ENCODE measurements around the gene OGFR. TPM values are rescaled to one million over a fixed set of nuclear protein-coding genes. Genes with fewer than 3 reads are reported as not detected.

OGFR gene, protein sequence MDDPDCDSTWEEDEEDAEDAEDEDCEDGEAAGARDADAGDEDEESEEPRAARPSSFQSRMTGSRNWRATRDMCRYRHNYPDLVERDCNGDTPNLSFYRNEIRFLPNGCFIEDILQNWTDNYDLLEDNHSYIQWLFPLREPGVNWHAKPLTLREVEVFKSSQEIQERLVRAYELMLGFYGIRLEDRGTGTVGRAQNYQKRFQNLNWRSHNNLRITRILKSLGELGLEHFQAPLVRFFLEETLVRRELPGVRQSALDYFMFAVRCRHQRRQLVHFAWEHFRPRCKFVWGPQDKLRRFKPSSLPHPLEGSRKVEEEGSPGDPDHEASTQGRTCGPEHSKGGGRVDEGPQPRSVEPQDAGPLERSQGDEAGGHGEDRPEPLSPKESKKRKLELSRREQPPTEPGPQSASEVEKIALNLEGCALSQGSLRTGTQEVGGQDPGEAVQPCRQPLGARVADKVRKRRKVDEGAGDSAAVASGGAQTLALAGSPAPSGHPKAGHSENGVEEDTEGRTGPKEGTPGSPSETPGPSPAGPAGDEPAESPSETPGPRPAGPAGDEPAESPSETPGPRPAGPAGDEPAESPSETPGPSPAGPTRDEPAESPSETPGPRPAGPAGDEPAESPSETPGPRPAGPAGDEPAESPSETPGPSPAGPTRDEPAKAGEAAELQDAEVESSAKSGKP
- polyA plus RNA-seq, result 10 to 100 TPM; 21.6 to 75.3 (median 31.3) TPM

DNA sequence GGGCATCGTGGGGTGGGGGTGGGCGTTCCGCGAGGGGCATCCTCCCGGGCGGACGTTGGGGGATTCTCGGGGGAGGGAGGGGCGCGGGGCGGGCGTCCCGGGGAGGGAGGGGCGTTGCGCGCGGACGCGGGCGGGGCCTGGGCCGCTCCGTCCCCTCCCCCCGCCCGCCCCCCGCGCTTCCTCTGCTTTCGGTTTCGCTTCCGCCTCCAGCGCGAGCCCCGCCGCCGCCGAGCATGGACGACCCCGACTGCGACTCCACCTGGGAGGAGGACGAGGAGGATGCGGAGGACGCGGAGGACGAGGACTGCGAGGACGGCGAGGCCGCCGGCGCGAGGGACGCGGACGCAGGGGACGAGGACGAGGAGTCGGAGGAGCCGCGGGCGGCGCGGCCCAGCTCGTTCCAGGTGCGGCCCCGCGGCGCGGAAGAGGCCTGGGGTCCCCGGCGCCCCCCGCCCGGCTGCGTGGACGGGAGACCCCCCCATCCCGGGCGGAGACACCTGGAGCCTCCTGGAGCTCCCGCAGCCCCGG, at the start of gene OGFR:
OGFR (plus strand) TSS at position 209 of the 528 bp plus-strand sequence; CDS start at position 234, 25 bp downstream.
- H3K4me1 Mint-ChIP-seq, result peaks cover 26 to 31% of the 10 kb centered on the region in 2 donors
- peaks cover 5 to 10% (median 6%) of the 10 kb centered on the region in 3 donors for H3K27me3 Mint-ChIP-seq (ENCODE audit: low read depth in 3 of 3)
- H3K9me3 Mint-ChIP-seq, result no peaks in the 10 kb centered on the region
- peak within 1 kb of the TSS; percentile 89 to 98 (median 94) for H3K27ac Mint-ChIP-seq
- H3K4me3 Mint-ChIP-seq, result peak within 1 kb of the TSS; percentile 86 to 97 (median 93)
- peak; percentile 72 to 79 (median 78) for DNase-seq
- H3K36me3 Mint-ChIP-seq, result peaks cover 0 to 14% (median 5%) of the 10 kb centered on the region in 3 donors

DNA sequence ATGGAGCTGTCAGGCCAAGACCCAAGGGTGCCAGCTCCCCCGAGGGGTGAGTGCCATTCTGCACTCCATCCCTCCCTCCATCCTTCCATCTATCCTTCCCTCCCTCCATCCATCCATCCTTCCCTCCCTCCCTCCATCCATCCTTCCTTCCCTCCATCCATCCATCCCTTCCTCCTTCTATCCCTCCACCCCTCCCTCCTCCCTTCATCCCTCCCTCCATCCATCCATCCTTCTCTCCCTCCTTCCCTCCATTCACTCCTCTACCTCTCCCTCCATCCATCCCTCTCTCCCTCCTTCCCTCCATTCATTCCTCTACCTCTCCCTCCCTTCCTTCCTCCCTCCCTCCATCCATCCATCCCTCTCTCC, 49.7 kb upstream of the OGFR start:
- no peak for DNase-seq
- Mint-ChIP-seq H3K9me3 (no peaks in the 10 kb centered on the region), H3K27ac (no peak overlapping the region), H3K4me1 (no peaks in the 10 kb centered on the region), H3K27me3 (ENCODE audit: low read depth in 3 of 3) (peaks cover 0 to 8% (median 4%) of the 10 kb centered on the region in 3 donors), H3K4me3 (no peak overlapping the region), H3K36me3 (no peaks in the 10 kb centered on the region)

GRCh38 chr20:62755817-62756724, 48.6 kb upstream of the OGFR start:
- H3K4me3 Mint-ChIP-seq, result no peak overlapping the region
- peaks cover 0 to 8% (median 4%) of the 10 kb centered on the region in 3 donors for H3K27me3 Mint-ChIP-seq (ENCODE audit: low read depth in 3 of 3)
- no peak for DNase-seq
- no peaks in the 10 kb centered on the region for H3K9me3 Mint-ChIP-seq
- H3K36me3 Mint-ChIP-seq, result no peaks in the 10 kb centered on the region
- no peaks in the 10 kb centered on the region for H3K4me1 Mint-ChIP-seq
- H3K27ac Mint-ChIP-seq, result no peak overlapping the region

- no peaks in the 10 kb centered on the region for H3K4me1 Mint-ChIP-seq
- no peak for DNase-seq
- no peak overlapping the region for H3K27ac Mint-ChIP-seq
- peaks cover 0 to 4% (median 4%) of the 10 kb centered on the region in 3 donors for H3K27me3 Mint-ChIP-seq (ENCODE audit: low read depth in 3 of 3)
- no peaks in the 10 kb centered on the region for H3K9me3 Mint-ChIP-seq
- no peaks in the 10 kb centered on the region for H3K36me3 Mint-ChIP-seq
- H3K4me3 Mint-ChIP-seq, result no peak overlapping the region
Observed at GRCh38 chr20:62758226-62758912, 46.3 kb upstream of the OGFR start.

- no peak overlapping the region for H3K27ac Mint-ChIP-seq
Observed at GRCh38 chr20:62759981-62760431, 44.6 kb upstream of the OGFR start.

GRCh38 chr20:62760471-62760855, 44.2 kb upstream of the OGFR start:
- H3K4me3 Mint-ChIP-seq, result no peak overlapping the region
- H3K27me3 Mint-ChIP-seq (ENCODE audit: low read depth in 3 of 3), result peaks cover 0 to 4% (median 0%) of the 10 kb centered on the region in 3 donors
- no peaks in the 10 kb centered on the region for H3K9me3 Mint-ChIP-seq
- H3K4me1 Mint-ChIP-seq, result no peaks in the 10 kb centered on the region
- no peak for DNase-seq
- no peaks in the 10 kb centered on the region for H3K36me3 Mint-ChIP-seq
- H3K27ac Mint-ChIP-seq, result no peak overlapping the region

More at GRCh38 chr20:62759981-62760431, 44.6 kb upstream of the OGFR start:
- DNase-seq, result no peak
- Mint-ChIP-seq H3K36me3 (no peaks in the 10 kb centered on the region), H3K4me3 (no peak overlapping the region), H3K27me3 (ENCODE audit: low read depth in 3 of 3) (peaks cover 0 to 4% (median 0%) of the 10 kb centered on the region in 3 donors), H3K4me1 (no peaks in the 10 kb centered on the region), H3K9me3 (no peaks in the 10 kb centered on the region)

DNA sequence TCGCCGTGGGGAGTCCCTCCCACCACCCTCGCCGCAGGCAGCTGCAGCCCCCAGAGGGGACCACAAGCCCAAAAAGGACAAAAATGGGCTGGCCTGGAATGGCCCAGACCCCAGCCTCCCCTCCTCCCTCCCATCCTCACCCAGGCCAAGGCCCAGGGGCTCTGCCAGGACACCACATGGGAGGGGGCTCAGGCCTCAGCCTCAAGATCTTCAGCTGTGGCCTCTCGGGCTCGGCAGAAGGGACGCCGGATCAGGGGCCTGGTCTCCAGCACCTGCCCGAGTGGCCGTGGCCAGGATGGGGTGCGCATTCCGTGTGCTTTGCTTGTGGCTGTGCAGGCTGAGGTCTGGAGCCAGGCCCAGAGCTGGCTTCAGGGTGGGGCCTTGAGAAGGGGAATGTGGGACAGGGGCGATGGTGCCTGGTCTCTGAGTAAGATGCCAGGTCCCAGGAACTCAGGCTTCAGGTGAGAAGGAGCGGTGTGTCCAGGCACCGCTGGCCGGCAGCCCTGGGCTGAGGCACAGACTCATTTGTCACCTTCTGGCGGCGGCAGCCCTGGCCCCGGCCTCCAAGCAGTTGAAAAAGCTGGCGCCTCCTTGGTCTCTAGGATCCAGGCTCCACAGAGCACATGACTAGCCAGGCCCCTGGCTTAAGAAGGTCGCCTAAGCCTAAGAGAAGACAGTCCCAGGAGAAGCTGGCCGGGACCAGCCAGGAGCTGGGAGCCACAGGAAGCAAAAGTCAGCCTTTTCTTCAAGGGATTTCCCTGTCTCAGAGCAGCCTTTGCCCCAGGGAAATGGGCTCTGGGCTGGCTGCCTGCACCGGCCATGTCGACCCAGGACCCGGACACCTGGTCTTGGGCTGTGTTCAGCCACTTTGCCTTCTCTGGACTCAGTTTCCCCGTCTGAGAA, 43.5 kb upstream of the OGFR start:
- Mint-ChIP-seq H3K27me3 (ENCODE audit: low read depth in 3 of 3) (peaks cover 0 to 3% (median 0%) of the 10 kb centered on the region in 3 donors), H3K4me3 (no peak overlapping the region), H3K36me3 (no peaks in the 10 kb centered on the region), H3K9me3 (no peaks in the 10 kb centered on the region), H3K4me1 (no peaks in the 10 kb centered on the region), H3K27ac (no peak overlapping the region)
- no peak for DNase-seq

DNA sequence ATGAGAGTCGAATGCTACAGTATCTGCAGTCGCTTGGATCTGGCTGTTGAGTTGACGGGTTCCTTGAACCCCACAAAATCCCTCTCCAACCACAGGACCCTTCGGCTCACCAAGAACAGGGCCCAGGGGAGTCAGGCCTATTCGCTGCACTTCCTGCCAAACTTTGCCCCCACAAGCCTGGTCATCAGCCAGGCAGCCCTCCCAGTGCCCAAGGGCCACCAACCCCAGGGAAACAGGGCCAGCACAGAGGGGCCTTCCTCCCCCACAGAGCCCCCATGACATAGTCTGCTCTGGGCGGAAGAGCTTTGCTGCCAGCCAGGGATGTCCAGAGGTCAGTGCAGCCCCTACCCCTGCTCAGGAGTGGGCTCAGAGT, 42.9 kb upstream of the OGFR start:
- no peaks in the 10 kb centered on the region for H3K4me1 Mint-ChIP-seq
- H3K27ac Mint-ChIP-seq, result no peak overlapping the region
- H3K4me3 Mint-ChIP-seq, result no peak overlapping the region
- H3K36me3 Mint-ChIP-seq, result no peaks in the 10 kb centered on the region
- H3K27me3 Mint-ChIP-seq (ENCODE audit: low read depth in 3 of 3), result peaks cover 0 to 5% (median 2%) of the 10 kb centered on the region in 3 donors
- no peak for DNase-seq
- no peaks in the 10 kb centered on the region for H3K9me3 Mint-ChIP-seq

DNA sequence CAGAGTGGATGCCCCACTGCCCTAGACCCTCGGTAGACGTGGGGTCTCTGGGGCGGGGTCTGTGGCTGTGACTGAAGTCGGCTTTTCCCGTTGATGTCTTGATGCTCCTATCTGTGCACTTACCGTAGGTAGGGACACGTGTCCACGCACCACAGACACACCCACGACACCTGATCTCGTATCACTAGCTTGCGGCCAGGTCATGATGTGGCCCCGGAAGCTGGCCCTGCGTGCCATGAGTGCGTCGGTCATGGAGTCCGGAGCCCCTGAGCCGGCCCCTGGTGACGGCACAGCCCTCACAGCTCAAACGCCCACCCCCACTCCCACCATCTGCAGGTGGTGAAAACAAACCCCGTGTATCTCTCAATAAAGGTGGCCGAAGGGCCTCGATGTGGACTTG, 42.3 kb upstream of the OGFR start:
- Mint-ChIP-seq H3K4me3 (no peak overlapping the region), H3K9me3 (no peaks in the 10 kb centered on the region), H3K36me3 (no peaks in the 10 kb centered on the region), H3K4me1 (no peaks in the 10 kb centered on the region), H3K27ac (no peak overlapping the region), H3K27me3 (ENCODE audit: low read depth in 3 of 3) (peaks cover 0 to 5% (median 2%) of the 10 kb centered on the region in 3 donors)
- no peak for DNase-seq

- Mint-ChIP-seq H3K27me3 (ENCODE audit: low read depth in 3 of 3) (peaks cover 0 to 3% (median 2%) of the 10 kb centered on the region in 3 donors), H3K36me3 (no peaks in the 10 kb centered on the region), H3K27ac (no peak overlapping the region), H3K4me1 (no peaks in the 10 kb centered on the region), H3K4me3 (no peak overlapping the region), H3K9me3 (no peaks in the 10 kb centered on the region)
- DNase-seq, result no peak
Observed at GRCh38 chr20:62762801-62763368, 41.8 kb upstream of the OGFR start.

DNA sequence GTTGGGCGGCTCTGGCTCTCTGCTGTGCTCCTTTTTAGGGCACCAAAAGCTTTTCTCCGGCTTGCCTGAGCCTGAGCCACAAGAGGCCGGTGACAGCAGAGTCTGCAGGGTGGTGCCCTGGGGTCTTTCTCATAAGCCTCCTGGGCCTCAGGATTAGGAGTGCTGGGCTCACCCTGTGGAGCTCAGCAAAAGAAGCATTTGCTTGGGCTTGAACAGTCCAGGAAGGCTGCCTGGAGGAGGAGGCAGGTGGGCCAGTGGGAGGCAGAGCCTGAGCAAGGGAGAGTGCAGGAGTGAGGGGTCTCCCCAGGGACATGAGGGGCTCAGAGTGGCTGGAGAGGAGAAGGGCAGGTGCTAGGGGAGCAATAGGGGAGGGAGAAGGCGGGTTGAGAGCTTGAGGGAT, 41.2 kb upstream of the OGFR start:
- Mint-ChIP-seq H3K36me3 (no peaks in the 10 kb centered on the region), H3K4me3 (no peak overlapping the region), H3K27ac (no peak overlapping the region), H3K27me3 (ENCODE audit: low read depth in 3 of 3) (peaks cover 0 to 3% (median 2%) of the 10 kb centered on the region in 3 donors), H3K4me1 (no peaks in the 10 kb centered on the region), H3K9me3 (no peaks in the 10 kb centered on the region)
- no peak for DNase-seq
